WTC11 (cell line): ENCODE data around the gene UEVLD. TPM values are rescaled to one million over a fixed set of nuclear protein-coding genes. Genes with fewer than 3 reads are reported as not detected.

Experiments used
- ATAC-seq: fragments of 200-7000 bp; cut with Tn5 transposase; 2 replicates; pipeline ENCODE4 v1.10.0; 2021; ENCODE audit warnings: mild to moderate bottlenecking, moderate library complexity
- CTCF ChIA-PET: fragments of 300-600 bp; sonication (Branson Sonifier 250); formaldehyde crosslinking; loops from one replicate; lab custom pipeline; 2021; ENCODE audit warnings: antibody characterized with exemption; lab: Charles Lee
- POLR2A ChIA-PET: fragments of 350-600 bp; sonication (Branson Sonifier 250); formaldehyde crosslinking; loops from one replicate; lab custom pipeline; 2021; ENCODE audit warnings: antibody characterized with exemption; lab: Charles Lee
- DNase-seq: peaks from one replicate; pipeline ENCODE4 v3.0.0; 2021; ENCODE audit warnings: low spot score
- H3K27ac Mint-ChIP-seq: 2 replicates; pipeline ENCODE4 v1.8.0; 2021; ENCODE audit warnings: mixed read lengths
- H3K27me3 Mint-ChIP-seq: 2 replicates; pipeline ENCODE4 v1.8.0; 2021; ENCODE audit warnings: low read depth, mild to moderate bottlenecking, moderate library complexity, mixed read lengths
- H3K36me3 Mint-ChIP-seq: 2 replicates; pipeline ENCODE4 v1.8.0; 2021; ENCODE audit warnings: mixed read lengths
- H3K4me1 Mint-ChIP-seq: 2 replicates; pipeline ENCODE4 v1.8.0; 2022; ENCODE audit warnings: mixed read lengths
- H3K4me3 Mint-ChIP-seq: 2 replicates; pipeline ENCODE4 v1.8.0; 2021; ENCODE audit warnings: mild to moderate bottlenecking, moderate library complexity, mixed read lengths
- H3K9me3 Mint-ChIP-seq: 2 replicates; pipeline ENCODE4 v1.8.0; 2021; ENCODE audit warnings: mixed read lengths
- ATF3 ChIP-seq: sonication (generic); formaldehyde crosslinking; conservative IDR thresholded peaks from 2 replicates; pipeline ENCODE4 v1.8.1; 2022; ENCODE audit warnings: mild to moderate bottlenecking, missing genetic modification reagents
- ATF6 ChIP-seq: sonication (generic); formaldehyde crosslinking; IDR thresholded peaks from 2 replicates; pipeline ENCODE4 v1.8.1; 2023; ENCODE audit warnings: mild to moderate bottlenecking, missing genetic modification reagents
- CTCF ChIP-seq: fragments of 200-600 bp; IDR thresholded peaks from 2 replicates; pipeline ENCODE4 v1.8.0; 2022; ENCODE audit warnings: antibody characterized with exemption
- E2F1 ChIP-seq: sonication (generic); formaldehyde crosslinking; IDR thresholded peaks from 2 replicates; pipeline ENCODE4 v1.8.0; 2022; ENCODE audit warnings: mild to moderate bottlenecking, missing genetic modification reagents
- E2F4 ChIP-seq: sonication (generic); formaldehyde crosslinking; IDR thresholded peaks from 2 replicates; pipeline ENCODE4 v1.8.1; 2022; ENCODE audit warnings: low read depth, mild to moderate bottlenecking, moderate library complexity, missing genetic modification reagents, borderline replicate concordance
- FOXK1 ChIP-seq: sonication (generic); formaldehyde crosslinking; IDR thresholded peaks from 2 replicates; pipeline ENCODE4 v1.8.0; 2022; ENCODE audit warnings: mild to moderate bottlenecking, moderate library complexity, missing genetic modification reagents
- FOXP1 ChIP-seq: sonication (generic); formaldehyde crosslinking; IDR thresholded peaks from 2 replicates; pipeline ENCODE4 v1.8.0; 2022; ENCODE audit warnings: missing genetic modification reagents, mild to moderate bottlenecking, moderate library complexity, borderline replicate concordance
- FOXP4 ChIP-seq: sonication (generic); formaldehyde crosslinking; IDR thresholded peaks from 2 replicates; pipeline ENCODE4 v1.8.0; 2022; ENCODE audit warnings: mild to moderate bottlenecking, missing genetic modification reagents
- IRF2 ChIP-seq: sonication (generic); formaldehyde crosslinking; IDR thresholded peaks from 2 replicates; pipeline ENCODE4 v1.8.0; 2022; ENCODE audit warnings: low read depth, missing genetic modification reagents, borderline replicate concordance
- JAZF1 ChIP-seq: fragments of 250-450 bp; sonication (Bioruptor Pico); IDR thresholded peaks from 2 replicates; pipeline ENCODE4 v1.9.0; 2021; ENCODE audit warnings: moderate library complexity, mild to moderate bottlenecking, inconsistent platforms
- KAT7 ChIP-seq: sonication (generic); formaldehyde crosslinking; IDR thresholded peaks from 2 replicates; pipeline ENCODE4 v1.8.1; 2023; ENCODE audit warnings: missing genetic modification reagents, mild to moderate bottlenecking, borderline replicate concordance
- MAX ChIP-seq: sonication (generic); formaldehyde crosslinking; IDR thresholded peaks from 2 replicates; pipeline ENCODE4 v1.8.0; 2022; ENCODE audit warnings: mild to moderate bottlenecking, missing genetic modification reagents
- NFYB ChIP-seq: sonication (generic); formaldehyde crosslinking; conservative IDR thresholded peaks from 2 replicates; pipeline ENCODE4 v1.8.0; 2022; ENCODE audit warnings: low read depth, missing genetic modification reagents
- OVOL2 ChIP-seq: fragments of 250-450 bp; sonication (Bioruptor Pico); IDR thresholded peaks from 2 replicates; pipeline ENCODE4 v1.9.0; 2021; ENCODE audit warnings: mild to moderate bottlenecking, borderline replicate concordance
- SOX15 ChIP-seq: fragments of 250-450 bp; sonication (Bioruptor Pico); IDR thresholded peaks from 2 replicates; pipeline ENCODE4 v1.9.0; 2021; ENCODE audit warnings: mild to moderate bottlenecking
- STAT6 ChIP-seq: sonication (generic); formaldehyde crosslinking; conservative IDR thresholded peaks from 2 replicates; pipeline ENCODE4 v1.8.1; 2023; ENCODE audit warnings: mild to moderate bottlenecking, low read depth, missing genetic modification reagents, moderate library complexity
- TCF7 ChIP-seq: sonication (generic); formaldehyde crosslinking; IDR thresholded peaks from 2 replicates; pipeline ENCODE4 v1.8.0; 2022; ENCODE audit warnings: mild to moderate bottlenecking, low read depth, missing genetic modification reagents, moderate library complexity
- TP53 ChIP-seq: sonication (generic); formaldehyde crosslinking; IDR thresholded peaks from 2 replicates; pipeline ENCODE4 v1.8.1; 2023; ENCODE audit warnings: mild to moderate bottlenecking, missing genetic modification reagents
- ZNF138 ChIP-seq: sonication (generic); formaldehyde crosslinking; conservative IDR thresholded peaks from 2 replicates; pipeline ENCODE4 v1.8.1; 2022; ENCODE audit warnings: mild to moderate bottlenecking, moderate library complexity, missing genetic modification reagents
- ZNF232 ChIP-seq: sonication (generic); formaldehyde crosslinking; IDR thresholded peaks from 2 replicates; pipeline ENCODE4 v1.8.0; 2022; ENCODE audit warnings: mild to moderate bottlenecking, missing genetic modification reagents
- ZNF425 ChIP-seq: fragments of 250-450 bp; sonication (Bioruptor Pico); conservative IDR thresholded peaks from 2 replicates; pipeline ENCODE4 v1.9.0; 2021; ENCODE audit warnings: mild to moderate bottlenecking
- total RNA-seq: library from RNA; stranded (reverse); gene quantifications from 3 replicates; pipeline ENCODE4 v1.2.3, GENCODE V29; 2021

The UEVLD gene
- total RNA-seq, 1 experiment from 2014 or later, result 7.5 TPM

GRCh38 chr11:18590571-18590970, 2.0 kb upstream of the UEVLD start:
- TF ChIP-seq ATF3 (CRISPR knock-in tag) (no peak), NFYB (CRISPR knock-in tag) (no peak), MAX (CRISPR knock-in tag) (no peak), FOXP4 (CRISPR knock-in tag) (no peak), SOX15 (CRISPR knock-in tag) (no peak), FOXP1 (CRISPR knock-in tag) (no peak), FOXK1 (CRISPR knock-in tag) (no peak), KAT7 (CRISPR knock-in tag) (no peak), ZNF425 (CRISPR knock-in tag) (no peak)
- Mint-ChIP-seq H3K9me3 (no peaks in the 10 kb centered on the region), H3K27ac (no peak overlapping the region), H3K36me3 (0 out of 2 replicates have a peak, but pooled peaks cover 4% of the 10 kb centered on the region), H3K4me3 (no peak overlapping the region), H3K27me3 (no peaks in the 10 kb centered on the region), H3K4me1 (no peaks in the 10 kb centered on the region)
- ChIA-PET CTCF (interaction anchor here (0.9 kb wide), 1 partner anchor 50 kb away, joined by 4 read pairs; no protein-coding TSS in a partner anchor), POLR2A (interaction anchor here (1.7 kb wide), 1 partner anchor 64 kb away, joined by 6 read pairs; the partner anchor contains the start of gene TSG101)
- ATAC-seq, result no peak
- DNase-seq, result no peak

- no peak overlapping the region for H3K27ac Mint-ChIP-seq
- H3K4me3 Mint-ChIP-seq, result no peak overlapping the region
- no peaks in the 10 kb centered on the region for H3K36me3 Mint-ChIP-seq
- ATAC-seq (no peak), DNase-seq (no peak)
- H3K27me3 Mint-ChIP-seq, result no peaks in the 10 kb centered on the region
- no peaks in the 10 kb centered on the region for H3K9me3 Mint-ChIP-seq
- POLR2A ChIA-PET, result no interaction called here
- 0 out of 2 replicates have a peak, but pooled peaks cover 2% of the 10 kb centered on the region for H3K4me1 Mint-ChIP-seq
- CTCF ChIA-PET, result interaction anchor here (0.5 kb wide), 1 partner anchor 70 kb away, joined by 3 read pairs; no protein-coding TSS in a partner anchor
- TF ChIP-seq ATF6 (CRISPR knock-in tag) (no peak), E2F1 (CRISPR knock-in tag) (no peak), STAT6 (CRISPR knock-in tag) (no peak), CTCF (no peak), TCF7 (no peak), TP53 (CRISPR knock-in tag) (no peak), OVOL2 (no peak), JAZF1 (no peak), FOXP1 (CRISPR knock-in tag) (no peak), ZNF232 (CRISPR knock-in tag) (no peak), IRF2 (CRISPR knock-in tag) (no peak), E2F4 (no peak), ZNF138 (CRISPR knock-in tag) (no peak)
Observed at GRCh38 chr11:18581825-18582224, 6.7 kb downstream of the UEVLD start.
